ENCODE measurements around the gene SNX25. TPM values are rescaled to one million over a fixed set of nuclear protein-coding genes. Genes with fewer than 3 reads are reported as not detected.
"Not testable (repeated sequence)": the region's sequence is repeated elsewhere in the genome, so short reads cannot be mapped to it uniquely, and the experiment has no call there.

SNX25 gene
- total and polyA plus RNA-seq, 4 donors, result 2.8 to 13.9 (median 5.0) TPM

GRCh38 chr4:185312699-185313098 lies 103.3 kb downstream of the SNX25 start:
- Histone ChIP-seq H3K4me1 (ENCODE audit: control insufficient read depth in 4 of 4, insufficient read depth in 4 of 4, low read length in 3 of 4) (no peaks in the 10 kb centered on the region), H3K36me3 (ENCODE audit: control insufficient read depth in 4 of 4, insufficient read depth in 3 of 4, low read depth in 1 of 4, low read length in 3 of 4) (peaks cover 5 to 10% (median 9%) of the 10 kb centered on the region in 4 donors), H3K9me3 (ENCODE audit: control insufficient read depth in 4 of 4, low read length in 3 of 4) (no peaks in the 10 kb centered on the region), H3K9ac (ENCODE audit: low read depth in 1 of 2, low read length in 2 of 2) (no peak overlapping the region), H3K27me3 (ENCODE audit: control insufficient read depth in 4 of 4, insufficient read depth in 4 of 4, low read length in 3 of 4) (no peaks in the 10 kb centered on the region), H3K4me3 (ENCODE audit: low read depth in 1 of 3, low read length in 3 of 3) (no peak overlapping the region), H3K27ac (ENCODE audit: low read depth in 1 of 2, low read length in 2 of 2) (no peak overlapping the region)
- DNase-seq (ENCODE audit: low spot score), result no peak
- WGBS, result 89% methylated on average over 5 of the region's 5 CpGs
- no peak for TF ChIP-seq REST (IDR thresholded peaks at IDR 0.05)
- TF ChIP-seq ATF3 (IDR thresholded peaks at IDR 0.05), result no peak
- no peak for TF ChIP-seq MAX (IDR thresholded peaks at IDR 0.05)
- TF ChIP-seq FOXA2 (IDR thresholded peaks at IDR 0.05), result no peak
- TF ChIP-seq ZBTB33 (IDR thresholded peaks at IDR 0.05), result no peak
- no peak for TF ChIP-seq TAF1 (conservative IDR thresholded peaks at IDR 0.05)
- TF ChIP-seq HNF4A (conservative IDR thresholded peaks at IDR 0.05), result no peak
- TF ChIP-seq HNF4G (IDR thresholded peaks at IDR 0.05), result no peak
- no peak for TF ChIP-seq RXRA (IDR thresholded peaks at IDR 0.05)
- TF ChIP-seq NR2F2 (IDR thresholded peaks at IDR 0.05), result no peak
- no peak for TF ChIP-seq SP1 (IDR thresholded peaks at IDR 0.05)
- TF ChIP-seq EGR1 (IDR thresholded peaks at IDR 0.05; ENCODE audit: low read depth in 2 of 2), result no peak
- TF ChIP-seq JUND (IDR thresholded peaks at IDR 0.05), result no peak
- TF ChIP-seq FOXA1 (IDR thresholded peaks at IDR 0.05), result no peak
- no peak for TF ChIP-seq YY1 (IDR thresholded peaks at IDR 0.05)
- no peak for TF ChIP-seq GABPA (IDR thresholded peaks at IDR 0.05 in 1 of 2, conservative IDR thresholded peaks at IDR 0.05 in 1 of 2)
- TF ChIP-seq RAD21 (IDR thresholded peaks at IDR 0.05), result no peak
- TF ChIP-seq CTCF (IDR thresholded peaks at IDR 0.05; ENCODE audit: low read depth, low read length, missing input control), result no peak

- not testable (repeated sequence) for DNase-seq (ENCODE audit: low spot score); H3K27ac ChIP-seq (ENCODE audit: low read depth in 1 of 2, low read length in 2 of 2); H3K27me3 ChIP-seq (ENCODE audit: control insufficient read depth in 4 of 4, insufficient read depth in 4 of 4, low read length in 3 of 4); H3K4me1 ChIP-seq (ENCODE audit: control insufficient read depth in 4 of 4, insufficient read depth in 4 of 4, low read length in 3 of 4); H3K9me3 ChIP-seq (ENCODE audit: control insufficient read depth in 4 of 4, low read length in 3 of 4); H3K4me3 ChIP-seq (ENCODE audit: low read depth in 1 of 3, low read length in 3 of 3); H3K9ac ChIP-seq (ENCODE audit: low read depth in 1 of 2, low read length in 2 of 2); H3K36me3 ChIP-seq (ENCODE audit: control insufficient read depth in 4 of 4, insufficient read depth in 3 of 4, low read depth in 1 of 4, low read length in 3 of 4)
- WGBS, result 97% methylated on average over 3 of the region's 3 CpGs
Observed at GRCh38 chr4:185317462-185317861, 108.1 kb downstream of the SNX25 start.

Data from liver (tissue), 9 donors.